C4-2B (cell line): ENCODE measurements around the gene TPH1.

Experiments
- CTCF ChIP-seq: fragments of 450-650 bp; conservative IDR thresholded peaks from 2 replicates; pipeline ENCODE4 v1.5.1; 2017; ENCODE audit warnings: mild to moderate bottlenecking
- ZFX ChIP-seq: fragments of 450-650 bp; IDR thresholded peaks from 2 replicates; pipeline ENCODE4 v1.6.1; 2017

DNA sequence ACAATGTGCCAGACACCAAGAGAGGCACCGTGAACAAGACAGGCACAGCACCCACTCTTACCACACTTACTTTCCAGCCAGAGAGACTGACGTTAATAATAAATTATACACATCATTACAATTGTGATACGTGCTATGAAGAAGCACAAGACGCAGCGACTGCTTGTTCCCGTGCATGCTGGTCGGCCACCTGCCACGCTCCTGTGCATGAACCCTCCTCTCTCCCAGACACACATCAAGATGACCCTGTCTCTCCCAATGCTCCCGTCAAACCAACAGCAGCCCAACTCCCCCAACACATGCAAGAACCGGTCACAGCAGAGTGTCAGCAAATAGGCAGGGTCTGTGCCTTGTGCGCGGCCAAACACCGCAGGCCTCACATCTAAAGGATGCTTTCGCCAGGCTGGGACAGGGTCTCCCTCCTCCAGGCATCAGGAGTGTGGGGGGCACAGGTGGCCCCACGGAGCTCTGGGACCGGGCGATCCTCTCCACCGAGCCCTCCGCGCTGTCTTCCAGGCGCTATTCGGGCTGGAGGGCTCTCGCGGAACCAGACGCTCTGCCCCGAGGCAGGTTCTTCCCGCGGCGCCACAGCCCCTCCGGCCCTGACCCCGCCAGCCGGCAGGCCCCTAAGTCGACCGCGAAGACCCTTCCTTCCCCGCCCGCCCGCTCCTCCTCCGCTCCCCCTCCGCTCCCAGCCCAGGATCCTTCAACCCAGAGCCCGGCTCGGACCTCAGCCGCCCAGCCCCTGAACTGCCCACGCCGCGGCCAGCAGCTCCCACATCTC is 33.8 kb downstream of the TPH1 start:
- TF ChIP-seq CTCF (no peak), ZFX (peak; percentile 48)
